Activated naive CD4-positive, alpha-beta T cell treated with anti-CD3 and anti-CD28 coated beads, Interleukin-2, amount 50 U/mL, for 16 hours (primary cell): Measurements from ENCODE around the gene TRAF1.
A peak's percentile ranks its signal among the peaks of the same experiment; 100 is the strongest.

ENCODE experiments used
- DNase-seq: peaks from one replicate; pipeline ENCODE4 v3.0.0-alpha.2; 2020

TRAF1 gene

DNA sequence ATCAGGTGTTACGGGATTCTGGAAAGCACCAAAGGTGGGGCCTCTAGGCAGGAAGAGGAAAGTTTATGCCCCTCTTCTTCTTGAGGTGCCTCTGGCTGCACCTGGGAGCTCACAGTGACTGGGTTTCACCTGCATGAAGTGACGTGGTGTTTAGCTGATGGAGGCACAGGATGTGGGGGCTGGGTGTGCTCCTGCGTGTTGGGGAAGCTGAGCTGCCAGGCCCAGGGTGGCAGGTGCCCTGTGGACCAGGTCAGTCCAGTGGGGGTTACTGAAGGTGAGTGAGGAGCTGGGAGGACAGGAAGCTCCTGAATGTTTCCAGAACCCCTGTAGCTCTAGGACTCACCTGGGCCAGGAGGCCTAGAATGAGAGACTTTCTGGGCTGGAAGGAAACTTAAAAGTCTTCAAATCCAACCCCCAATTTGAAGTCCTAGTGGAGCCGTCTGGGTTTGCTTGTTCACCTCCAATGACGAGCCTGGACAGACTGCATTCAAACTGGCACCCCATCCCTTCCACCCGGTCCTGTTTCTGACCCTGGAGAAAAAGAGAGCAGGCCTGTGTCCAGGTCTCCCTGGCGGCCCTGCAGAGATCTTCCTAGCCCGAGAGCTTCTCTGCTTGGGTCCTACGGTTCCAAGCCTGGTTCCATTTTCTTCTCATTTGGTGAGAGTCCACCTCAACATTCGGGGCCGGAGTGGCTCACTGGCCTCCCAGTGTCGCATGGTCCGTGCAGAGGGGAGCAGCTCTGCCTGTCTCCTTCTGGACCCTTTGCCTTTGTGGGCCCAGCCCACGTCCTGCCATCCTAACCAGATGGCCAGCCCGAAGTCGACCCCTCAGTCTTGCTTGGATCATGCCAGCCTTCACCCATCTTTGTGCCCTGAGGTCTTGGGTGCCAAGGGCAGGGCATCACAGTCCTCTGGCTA is 22.3 kb downstream of the TRAF1 start:
- DNase-seq, result peak; percentile 46

DNA sequence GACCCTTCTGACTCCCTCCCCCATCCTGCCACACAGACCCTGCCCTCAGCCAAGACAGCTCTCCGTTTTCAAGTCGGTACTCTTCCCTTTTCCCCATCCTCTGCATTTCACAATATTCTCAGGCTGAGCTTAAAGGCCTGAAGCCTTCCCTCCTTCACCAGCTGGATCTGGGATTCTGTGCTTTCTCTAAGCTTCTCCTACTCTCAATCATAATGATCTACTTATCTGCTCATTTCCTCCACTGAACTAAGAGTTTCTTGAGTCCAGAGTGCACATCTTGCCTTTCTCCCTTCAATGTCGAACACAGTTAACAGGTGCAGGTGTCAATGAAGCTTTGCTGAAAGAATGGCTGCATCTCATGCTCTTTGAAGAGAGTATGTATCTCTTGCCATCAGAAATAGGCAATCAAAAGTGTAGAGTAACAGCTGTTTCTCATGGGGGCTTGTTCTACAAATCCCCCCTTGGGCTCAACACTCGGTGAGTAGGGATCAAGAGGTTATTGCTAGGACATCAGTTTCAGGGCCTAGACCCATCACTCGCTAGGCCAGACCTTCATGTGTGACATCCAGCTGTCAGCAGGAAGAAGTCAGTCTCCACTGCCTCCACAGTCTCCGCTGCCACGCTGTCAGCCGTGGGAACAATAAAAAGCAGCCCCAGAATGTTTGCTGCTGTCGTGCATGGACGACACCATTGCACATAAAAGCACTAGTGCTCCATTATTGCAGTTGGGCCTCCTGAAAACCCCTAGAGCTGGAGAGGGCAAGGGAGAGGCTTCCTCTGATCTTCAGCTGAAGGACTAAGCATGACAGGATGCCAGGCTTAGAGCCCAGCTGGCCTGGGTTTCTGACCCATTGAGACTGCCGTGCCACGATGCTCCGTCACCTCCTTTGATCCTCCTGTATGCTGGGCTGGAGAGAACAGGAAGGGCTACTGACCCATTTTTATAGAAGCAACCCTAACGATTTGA is 23.7 kb downstream of the TRAF1 start:
- no peak for DNase-seq

DNA sequence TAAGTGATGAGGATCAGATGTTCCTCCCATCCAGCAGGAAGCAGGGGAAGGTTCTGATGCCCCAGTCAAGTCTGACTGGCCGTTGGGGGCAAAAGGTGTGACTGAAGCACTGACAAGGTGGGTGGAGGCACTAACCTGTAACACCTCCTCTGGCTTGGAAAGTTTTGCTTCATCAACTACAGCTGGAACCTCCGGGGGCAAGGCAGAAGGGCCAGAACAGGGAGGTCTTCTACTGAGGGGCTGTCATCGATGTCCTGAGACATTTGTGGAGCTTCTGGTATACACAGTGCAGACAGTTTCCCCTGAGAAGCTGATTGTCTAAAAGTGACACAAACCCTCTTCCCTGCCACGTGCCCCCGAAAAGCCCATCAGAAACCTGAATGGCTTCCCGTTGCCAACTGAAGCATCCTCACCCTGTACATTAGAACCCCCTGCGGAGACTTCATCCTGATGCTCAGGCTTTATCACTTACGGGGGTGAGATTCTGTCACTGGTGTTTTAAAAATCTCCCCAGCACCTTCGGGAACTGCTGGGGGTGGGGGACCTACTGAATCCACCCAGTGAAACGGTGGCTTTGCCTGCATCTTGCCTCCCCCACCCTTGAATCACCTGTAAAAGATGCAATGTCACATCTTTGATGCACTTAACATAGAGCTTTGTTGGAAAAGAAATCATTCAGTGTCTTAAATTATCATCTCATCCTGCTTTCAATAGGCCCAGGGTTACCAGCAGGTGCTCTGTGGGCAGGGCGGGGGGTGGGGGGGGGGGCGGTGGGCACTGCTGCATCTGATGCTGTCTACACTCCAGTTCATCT is 24.6 kb downstream of the TRAF1 start:
- no peak for DNase-seq

DNA sequence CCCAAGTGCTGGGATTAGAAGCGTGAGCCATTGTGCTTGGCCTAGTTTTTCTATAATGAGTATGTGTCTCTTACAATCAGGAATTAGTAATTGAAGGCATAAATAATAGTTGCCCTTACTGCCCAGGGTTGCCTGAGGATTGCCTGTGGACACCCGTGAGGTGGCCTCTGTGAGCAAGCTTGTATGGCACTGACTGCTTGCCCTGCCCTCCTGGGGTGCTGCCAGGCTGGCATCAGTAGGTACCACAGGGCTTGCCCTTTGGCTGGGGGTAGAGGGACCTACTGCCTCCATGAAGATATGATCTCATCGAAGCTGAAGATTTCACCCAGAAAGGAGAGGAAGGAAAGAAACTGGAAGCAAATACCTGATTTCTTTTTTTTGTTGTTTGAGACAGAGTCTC is 25.8 kb downstream of the TRAF1 start:
- DNase-seq, result no peak

DNA sequence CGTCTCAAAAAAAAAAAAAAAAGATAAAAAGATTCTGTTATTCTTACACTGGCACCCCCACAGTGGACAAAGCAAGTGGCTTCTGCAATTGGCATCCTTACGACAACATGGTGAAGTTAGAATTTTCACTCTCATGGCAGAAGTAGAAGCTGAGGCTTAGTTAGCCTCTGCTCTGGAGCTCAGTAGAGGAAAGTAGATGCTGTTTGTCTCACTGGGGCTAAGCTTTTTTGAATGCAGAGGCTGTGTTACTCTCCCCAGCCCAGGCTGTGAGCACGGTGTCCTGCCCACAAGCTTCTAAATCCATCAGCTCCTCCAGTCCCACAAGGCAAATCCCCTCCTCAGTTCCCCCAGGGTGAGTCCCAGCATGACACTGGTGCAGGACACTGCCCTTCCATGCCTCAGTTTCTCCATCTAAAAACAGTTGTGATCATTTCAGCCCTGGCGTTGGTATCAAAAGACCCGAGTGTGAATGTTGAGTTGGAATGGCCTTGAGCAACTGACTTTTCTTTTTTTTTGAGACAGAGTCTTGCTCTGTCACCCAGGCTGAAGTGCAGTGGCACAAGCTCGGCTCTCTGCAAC is 27.0 kb downstream of the TRAF1 start:
- no peak for DNase-seq

DNA sequence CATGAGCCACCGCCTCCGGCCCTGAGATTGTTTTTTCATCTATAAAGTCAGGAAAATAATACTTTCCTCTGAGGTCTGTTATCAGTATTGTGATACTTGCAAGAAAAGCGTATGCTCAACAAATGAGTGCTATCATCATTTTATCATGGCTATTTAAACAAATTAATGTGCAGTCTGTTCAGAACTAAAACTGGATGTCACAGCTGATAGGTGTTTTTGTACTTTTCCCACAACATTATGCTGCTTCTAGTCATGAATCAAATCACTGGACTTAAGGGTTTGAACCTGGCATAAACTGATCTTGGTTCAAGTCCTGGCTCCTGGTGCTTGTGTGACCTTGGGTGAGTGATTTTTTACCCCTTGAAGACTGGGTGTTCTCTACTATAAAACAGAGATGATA is 28.2 kb downstream of the TRAF1 start:
- DNase-seq, result no peak

DNA sequence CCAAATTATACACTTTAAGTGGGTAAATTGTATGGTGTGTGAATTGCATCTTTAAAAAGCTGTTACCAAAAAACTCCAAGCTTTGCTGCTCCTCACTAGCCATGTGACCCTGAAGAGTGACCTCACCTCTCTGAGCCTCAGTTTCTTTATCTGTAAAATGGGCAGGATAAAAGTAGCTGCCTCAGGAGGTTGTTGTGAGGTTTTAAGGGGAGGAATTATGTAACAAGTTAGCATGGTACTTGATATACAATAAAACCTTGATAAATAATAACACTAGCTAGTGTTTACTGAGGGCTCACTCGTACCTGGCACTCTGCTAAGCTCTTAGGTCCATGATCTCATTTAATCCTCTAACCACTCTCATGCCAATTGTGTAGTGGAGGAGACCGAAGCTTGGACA is 30.6 kb downstream of the TRAF1 start:
- no peak for DNase-seq

DNA sequence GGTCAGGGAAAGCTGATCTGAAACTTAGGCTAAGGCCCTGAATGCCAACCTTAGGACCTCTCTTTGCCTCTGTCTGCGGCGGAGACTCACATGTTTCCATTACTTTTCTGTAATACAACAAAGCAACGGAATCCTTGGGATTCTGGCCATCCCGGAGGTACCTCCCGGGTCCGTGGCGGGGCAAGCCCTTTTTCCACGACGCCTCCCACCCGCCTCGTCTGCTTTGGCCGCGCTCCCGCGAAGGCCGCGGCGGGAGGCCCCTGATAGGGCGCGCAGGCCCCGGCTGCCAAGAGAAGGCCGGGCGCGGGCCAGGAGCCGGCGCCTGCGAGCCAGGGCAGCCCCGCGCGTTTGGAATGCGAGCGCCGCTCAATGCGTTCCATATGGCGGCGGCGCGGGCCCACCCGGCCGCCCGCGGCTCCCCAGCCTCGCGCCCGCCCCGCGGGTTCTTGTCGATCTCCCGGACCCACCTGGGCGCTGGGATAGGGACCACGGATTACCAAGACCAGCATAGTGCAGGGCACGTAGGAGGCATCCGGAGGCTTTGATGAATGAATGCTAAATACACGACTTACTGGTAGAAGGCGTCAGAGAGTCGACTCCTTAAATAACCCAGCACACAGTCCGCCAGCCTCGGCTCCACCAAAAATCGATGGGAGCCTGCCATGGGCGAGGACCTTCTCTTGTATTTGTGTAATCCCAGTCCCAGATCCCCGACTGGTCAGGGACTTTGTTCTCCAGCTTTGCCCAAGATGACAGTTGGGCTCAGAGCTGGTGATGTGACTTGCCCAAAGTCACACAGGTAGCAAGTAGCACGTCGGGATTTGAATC is 32.1 kb downstream of the TRAF1 start:
- no peak for DNase-seq

DNA sequence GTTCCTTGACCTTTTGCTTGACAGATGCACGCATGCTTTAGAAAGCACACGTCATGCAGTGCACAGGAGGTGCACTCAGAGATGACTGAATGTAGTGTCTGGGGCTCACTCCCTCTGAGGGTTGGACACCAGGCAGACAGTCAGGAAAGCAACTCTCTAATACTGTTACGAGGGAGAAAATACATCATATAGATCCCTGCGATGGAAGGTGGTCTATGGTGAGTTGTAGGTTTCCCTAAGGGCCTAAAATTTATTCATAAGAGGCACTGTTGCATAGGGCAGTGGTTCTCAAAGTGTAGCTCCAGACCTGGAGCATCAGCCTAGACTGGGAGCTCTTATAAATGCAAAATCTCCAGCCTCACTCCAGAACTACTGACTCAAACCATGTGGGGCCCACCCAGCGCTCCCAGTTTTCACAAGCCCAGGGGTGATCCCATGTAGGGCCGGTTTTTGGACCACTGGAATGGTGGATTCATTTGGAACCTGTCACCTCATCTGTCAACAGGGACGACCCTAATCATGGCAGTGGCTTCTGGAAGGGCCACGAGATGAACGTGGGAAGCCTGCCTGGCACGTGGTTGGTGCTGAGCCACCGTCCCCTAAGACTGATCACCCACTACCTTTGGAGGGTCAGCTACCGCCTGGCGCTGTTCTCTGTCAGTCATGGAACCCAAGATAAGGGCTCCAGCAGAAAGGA is 32.8 kb downstream of the TRAF1 start:
- no peak for DNase-seq

DNA sequence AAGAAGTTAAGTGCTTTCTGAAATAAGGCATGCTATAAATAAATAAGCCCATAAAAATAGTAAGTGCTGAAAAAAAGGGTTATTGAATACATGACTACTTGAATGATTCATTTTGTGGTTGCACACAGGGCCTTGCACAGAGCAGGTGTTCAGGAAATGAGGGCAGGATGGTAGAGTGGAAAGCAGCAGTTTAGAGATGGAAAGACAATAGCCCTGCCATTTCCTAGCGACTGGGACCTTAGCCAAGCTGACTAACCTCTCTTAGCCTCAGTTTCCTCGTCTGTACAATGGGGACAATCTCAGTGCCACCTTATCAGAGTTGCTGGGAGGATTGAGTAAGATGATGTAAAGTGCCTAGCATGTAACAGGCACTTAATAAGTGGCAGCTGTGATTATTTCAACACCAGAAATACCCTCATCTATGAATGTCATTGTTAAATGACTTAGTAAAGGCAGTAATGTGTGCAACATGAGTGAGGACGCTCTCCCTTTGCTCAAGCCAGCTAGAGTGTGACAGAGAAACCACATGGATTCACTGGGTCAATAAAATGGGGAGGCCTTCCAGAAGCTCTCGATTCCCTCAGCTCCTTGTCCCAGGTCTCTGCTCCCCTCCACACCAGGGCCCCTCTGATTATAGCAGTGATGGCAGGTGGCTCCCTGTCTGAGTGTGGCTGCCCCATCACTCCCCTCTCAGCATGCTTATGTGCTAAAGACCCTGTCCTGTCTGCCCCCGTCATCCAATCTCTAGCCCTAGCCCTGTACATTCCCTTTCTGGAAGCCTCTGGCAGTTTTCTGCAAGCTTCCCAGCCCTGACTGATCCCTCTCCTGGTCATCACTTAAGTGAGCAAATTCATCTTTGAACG is 33.6 kb downstream of the TRAF1 start:
- peak; percentile 60 for DNase-seq

DNA sequence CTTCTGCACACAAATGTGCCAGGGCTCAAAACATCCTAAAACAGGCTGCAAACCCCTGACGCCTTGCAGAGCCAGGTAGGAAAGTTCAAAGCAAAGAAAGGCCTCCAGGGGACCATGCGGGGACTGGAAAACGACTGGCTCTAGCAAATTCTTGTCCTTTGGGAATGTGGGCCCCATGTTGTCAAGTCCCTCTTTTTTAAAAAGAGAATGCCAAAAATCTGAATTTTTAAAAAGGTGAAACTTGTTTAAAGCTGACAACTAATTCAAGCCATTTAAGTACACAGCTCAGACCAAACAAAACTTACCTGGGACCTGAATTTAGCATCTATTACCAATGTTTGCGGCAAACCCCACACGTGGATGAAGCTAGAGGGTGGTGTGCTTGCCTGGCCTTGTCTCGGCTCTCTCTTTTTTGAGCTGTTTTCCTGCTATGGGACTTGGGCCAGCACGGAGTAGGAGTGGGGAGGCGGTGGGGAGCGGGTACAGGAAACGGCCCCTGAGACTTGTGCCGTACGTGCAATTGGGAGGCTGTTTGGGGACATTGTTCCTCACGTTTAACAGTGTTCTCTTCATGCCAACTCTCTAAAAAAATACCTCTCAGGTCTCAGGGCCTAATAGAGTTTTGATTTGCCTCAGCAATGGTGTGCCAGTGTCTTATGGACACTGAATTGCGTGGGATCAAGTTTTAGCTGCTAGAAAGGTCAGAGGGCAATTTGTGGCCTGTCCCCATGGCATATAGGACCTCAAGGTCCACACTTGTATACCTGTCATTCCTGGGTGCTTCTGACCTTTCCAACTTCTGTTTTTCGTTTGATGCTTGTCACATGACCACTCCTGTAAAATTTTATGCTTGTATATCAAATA is 34.5 kb downstream of the TRAF1 start:
- DNase-seq, result no peak

DNA sequence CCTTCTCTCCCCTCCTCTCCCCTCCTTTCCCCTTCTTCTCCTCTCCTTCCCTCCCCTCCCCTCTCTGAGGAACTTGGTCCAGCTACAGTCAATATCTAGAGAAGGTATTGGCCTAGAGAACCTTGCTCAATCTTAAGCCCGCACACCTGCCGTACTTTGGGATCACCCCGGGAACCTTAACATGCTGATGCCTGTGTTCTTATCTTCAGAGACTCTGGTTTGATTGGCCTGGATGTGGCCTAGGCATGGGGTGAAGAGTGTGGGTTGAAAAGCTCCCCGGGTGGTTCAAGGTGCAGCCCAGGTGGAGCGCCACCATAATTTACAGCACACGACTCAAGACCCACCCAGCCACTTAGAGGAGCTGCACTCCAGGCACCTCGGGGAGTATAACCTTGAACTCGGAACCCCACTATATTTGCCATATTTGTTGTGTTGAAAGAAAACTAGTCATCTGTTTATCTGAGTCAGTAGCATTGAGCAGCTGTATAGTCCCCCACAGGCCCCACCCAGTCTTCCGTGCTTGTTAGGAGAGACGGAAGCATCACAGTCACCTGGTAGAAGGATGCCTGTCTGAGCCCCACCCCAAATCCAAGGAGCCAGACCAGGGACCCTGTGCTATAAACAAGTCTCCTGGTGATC is 35.2 kb downstream of the TRAF1 start:
- peak; percentile 74 for DNase-seq

DNA sequence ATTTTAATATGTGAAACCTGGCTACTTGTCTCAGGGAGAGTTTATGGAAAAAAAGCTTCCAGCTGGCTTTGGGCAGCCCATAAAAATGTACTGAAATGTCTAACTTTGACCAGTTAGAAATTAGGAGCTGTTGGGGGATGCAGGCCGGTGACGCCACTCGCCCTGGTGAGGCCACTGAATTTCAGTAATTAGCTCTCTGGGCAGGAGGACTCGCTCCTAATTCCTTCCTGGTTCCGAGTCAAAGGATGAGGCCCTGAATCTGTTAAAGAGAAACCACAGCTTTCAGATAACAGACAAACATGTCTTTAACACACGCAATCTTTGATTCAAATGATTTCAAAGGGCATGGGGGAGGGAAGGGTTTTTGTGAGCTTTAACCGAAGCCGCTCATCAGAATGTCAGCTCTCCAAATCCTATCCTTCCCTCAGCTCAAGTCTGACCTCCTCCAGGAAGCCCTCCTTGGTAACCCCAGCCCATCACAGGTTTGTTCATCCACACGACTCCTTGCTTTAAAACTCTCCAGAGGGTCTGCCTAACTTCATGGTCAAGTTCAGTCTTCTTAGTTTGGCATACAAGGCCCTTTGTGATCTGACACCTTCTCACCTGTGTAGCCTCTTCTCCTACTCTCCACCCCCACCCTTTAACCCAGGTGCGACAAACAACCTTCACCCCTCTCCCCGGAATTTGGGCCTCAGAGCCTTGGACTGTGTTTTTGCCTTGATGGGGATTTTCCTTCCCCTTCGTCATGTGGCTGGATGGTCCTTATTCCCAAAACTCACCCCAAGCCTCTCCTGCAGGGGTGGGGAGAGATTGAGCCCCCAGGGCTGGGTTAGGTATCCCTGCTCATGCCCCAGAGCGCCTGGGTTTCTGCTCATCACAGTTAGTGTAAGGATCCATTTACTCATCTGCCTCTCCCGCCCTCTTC is 36.0 kb downstream of the TRAF1 start:
- no peak for DNase-seq

DNA sequence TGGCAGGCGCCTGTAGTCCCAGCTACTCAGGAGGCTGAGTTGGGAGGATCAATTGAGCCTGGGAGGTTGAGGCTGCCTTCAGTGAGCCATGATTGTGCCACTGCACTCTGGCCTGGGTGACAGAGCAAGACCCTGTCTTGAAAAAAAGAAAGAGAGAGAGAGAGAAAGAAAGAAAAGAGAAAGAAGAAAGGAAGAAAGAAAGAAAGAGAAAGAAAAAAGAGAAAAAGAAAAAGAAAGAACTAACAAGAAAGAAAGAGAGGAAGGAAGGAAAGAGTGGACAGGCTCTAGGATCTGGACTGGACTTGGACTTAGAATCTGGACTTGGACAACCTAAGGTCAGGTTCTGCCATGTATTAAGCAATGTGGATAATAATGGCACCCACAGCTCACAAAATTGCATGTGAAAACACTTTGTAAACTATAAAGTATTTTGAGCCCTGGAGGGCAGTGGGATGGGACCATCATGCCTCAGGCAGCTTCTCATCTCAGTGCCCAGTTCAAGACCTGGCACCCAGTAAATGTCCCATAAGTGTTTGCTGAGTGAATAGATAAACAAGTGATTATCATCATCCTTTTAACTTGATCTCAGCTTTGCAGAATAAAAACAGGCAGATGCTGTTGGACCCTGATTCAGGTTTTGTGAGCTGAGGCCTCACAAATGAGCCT is 36.9 kb downstream of the TRAF1 start:
- DNase-seq, result no peak

DNA sequence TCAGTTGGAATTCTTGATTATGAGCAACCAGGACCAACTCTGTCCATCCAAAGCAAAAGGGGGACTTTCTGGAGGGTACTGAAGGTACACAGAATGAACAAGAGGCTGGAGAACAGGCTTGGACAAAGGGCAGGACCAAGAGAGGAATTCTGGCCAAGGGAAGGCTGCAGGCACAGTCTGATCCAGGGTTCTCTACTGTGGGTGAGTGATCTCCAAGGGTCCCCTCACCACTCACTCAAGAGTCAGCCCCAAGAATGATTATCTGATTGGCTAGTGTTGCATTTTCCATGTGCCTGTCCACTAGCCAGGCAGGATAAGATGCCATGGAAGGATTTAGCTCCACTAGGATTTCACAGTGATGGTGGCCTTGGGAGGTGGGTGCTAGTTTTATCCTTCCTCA is 38.0 kb downstream of the TRAF1 start:
- DNase-seq, result no peak

DNA sequence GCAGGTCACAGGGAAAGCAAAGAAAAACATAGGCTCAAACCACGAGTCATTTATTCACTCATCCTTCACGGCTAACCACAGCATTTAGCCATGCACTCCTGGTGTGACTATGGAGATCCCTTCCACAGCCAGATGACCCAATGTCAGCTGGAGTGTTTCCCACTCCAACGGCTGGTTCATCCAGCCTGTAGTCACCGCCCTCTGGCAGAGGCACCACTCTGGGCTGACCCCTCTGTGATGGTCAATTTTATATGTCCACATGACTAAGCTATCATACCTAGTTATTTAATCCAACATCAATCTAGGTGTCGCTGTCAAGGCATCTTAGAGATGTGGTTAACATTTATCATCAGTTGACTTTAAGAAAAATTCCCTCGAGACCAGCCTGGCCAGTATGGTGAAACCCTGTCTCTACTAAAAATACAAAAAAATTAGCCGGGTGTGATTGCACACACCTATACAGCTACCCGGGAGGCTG is 40.1 kb downstream of the TRAF1 start:
- DNase-seq, result no peak

DNA sequence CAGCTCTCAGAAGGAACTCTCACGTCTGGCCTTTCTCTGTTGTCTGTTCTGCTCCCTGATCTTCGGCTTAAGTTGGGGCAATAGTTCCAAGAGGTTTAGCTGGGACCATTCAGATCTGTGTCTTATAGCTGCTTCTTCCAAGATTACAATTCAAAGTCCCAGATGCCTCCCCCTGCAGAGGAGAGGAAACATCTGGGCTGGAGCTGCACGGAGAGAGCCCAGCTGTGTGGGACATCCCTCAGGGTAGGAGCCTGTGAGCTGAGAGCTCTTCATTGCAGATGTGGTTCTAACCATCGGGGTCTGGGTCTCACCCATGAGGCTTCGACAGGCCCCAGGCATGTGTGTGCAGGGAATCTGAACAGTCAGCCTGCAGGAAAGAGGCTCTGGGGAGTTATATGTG is 40.6 kb downstream of the TRAF1 start:
- no peak for DNase-seq
